ENCODE results near the gene PRPH.
"Not testable (repeated sequence)": the region's sequence is repeated elsewhere in the genome, so short reads cannot be mapped to it uniquely, and the experiment has no call there.

The PRPH gene

DNA sequence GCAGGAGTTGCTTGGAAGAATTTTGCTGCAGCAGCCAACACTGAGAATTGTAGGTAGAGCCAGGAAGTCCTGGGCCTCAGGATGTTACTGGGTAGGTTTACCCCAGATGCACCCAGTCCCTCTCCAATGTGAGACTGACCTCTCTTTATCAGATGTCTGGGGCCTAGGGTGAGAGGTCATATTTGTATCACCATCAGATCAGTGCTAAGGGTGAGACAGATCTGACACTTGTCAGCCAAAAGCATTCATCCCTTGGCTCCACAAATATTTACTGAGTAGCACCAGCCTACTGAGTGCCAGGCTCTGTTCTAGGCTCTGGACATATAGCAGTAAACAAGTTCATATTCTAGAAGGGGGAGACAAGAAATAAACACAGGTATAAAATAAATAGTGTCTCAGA, 32.4 kb downstream of the PRPH start:
- Mint-ChIP-seq H3K4me1 (peaks cover 7% of the 10 kb centered on the region), H3K9me3 (no peaks in the 10 kb centered on the region), H3K27ac (no peak overlapping the region), H3K36me3 (no peaks in the 10 kb centered on the region), H3K27me3 (peaks cover 7% of the 10 kb centered on the region), H3K4me3 (no peak overlapping the region)
- ATAC-seq (ENCODE audit: low read depth) (no peak), DNase-seq (ENCODE audit: low spot score in 2 of 2) (no peak)

GRCh38 chr12:49327887-49328286, 32.9 kb downstream of the PRPH start:
- no peak overlapping the region for H3K27ac Mint-ChIP-seq
- no peak for DNase-seq (ENCODE audit: low spot score in 2 of 2)

GRCh38 chr12:49328816-49329215, 33.9 kb downstream of the PRPH start:
- no peak overlapping the region for H3K4me3 Mint-ChIP-seq
- DNase-seq (ENCODE audit: low spot score in 2 of 2) (no peak), ATAC-seq (ENCODE audit: low read depth) (no peak)
- no peaks in the 10 kb centered on the region for H3K9me3 Mint-ChIP-seq
- no peaks in the 10 kb centered on the region for H3K36me3 Mint-ChIP-seq
- peaks cover 3% of the 10 kb centered on the region for H3K4me1 Mint-ChIP-seq
- H3K27ac Mint-ChIP-seq, result no peak overlapping the region
- H3K27me3 Mint-ChIP-seq, result peaks cover 10% of the 10 kb centered on the region

More at GRCh38 chr12:49327887-49328286, 32.9 kb downstream of the PRPH start:
- no peaks in the 10 kb centered on the region for H3K9me3 Mint-ChIP-seq
- ATAC-seq (ENCODE audit: low read depth), result no peak
- peaks cover 7% of the 10 kb centered on the region for H3K27me3 Mint-ChIP-seq
- H3K36me3 Mint-ChIP-seq, result no peaks in the 10 kb centered on the region
- no peak overlapping the region for H3K4me3 Mint-ChIP-seq
- peaks cover 6% of the 10 kb centered on the region for H3K4me1 Mint-ChIP-seq

GRCh38 chr12:49330032-49330619, 35.2 kb downstream of the PRPH start:
- Mint-ChIP-seq H3K27ac (no peak overlapping the region), H3K27me3 (peaks cover 16% of the 10 kb centered on the region), H3K4me3 (no peak overlapping the region), H3K4me1 (peaks cover 6% of the 10 kb centered on the region), H3K9me3 (no peaks in the 10 kb centered on the region), H3K36me3 (no peaks in the 10 kb centered on the region)
- ATAC-seq (ENCODE audit: low read depth) (no peak), DNase-seq (ENCODE audit: low spot score in 2 of 2) (no peak)

- no peak for ATAC-seq (ENCODE audit: low read depth)
- Mint-ChIP-seq H3K36me3 (no peaks in the 10 kb centered on the region), H3K27ac (no peak overlapping the region)
Measured at GRCh38 chr12:49330631-49331379, 35.9 kb downstream of the PRPH start.

DNA sequence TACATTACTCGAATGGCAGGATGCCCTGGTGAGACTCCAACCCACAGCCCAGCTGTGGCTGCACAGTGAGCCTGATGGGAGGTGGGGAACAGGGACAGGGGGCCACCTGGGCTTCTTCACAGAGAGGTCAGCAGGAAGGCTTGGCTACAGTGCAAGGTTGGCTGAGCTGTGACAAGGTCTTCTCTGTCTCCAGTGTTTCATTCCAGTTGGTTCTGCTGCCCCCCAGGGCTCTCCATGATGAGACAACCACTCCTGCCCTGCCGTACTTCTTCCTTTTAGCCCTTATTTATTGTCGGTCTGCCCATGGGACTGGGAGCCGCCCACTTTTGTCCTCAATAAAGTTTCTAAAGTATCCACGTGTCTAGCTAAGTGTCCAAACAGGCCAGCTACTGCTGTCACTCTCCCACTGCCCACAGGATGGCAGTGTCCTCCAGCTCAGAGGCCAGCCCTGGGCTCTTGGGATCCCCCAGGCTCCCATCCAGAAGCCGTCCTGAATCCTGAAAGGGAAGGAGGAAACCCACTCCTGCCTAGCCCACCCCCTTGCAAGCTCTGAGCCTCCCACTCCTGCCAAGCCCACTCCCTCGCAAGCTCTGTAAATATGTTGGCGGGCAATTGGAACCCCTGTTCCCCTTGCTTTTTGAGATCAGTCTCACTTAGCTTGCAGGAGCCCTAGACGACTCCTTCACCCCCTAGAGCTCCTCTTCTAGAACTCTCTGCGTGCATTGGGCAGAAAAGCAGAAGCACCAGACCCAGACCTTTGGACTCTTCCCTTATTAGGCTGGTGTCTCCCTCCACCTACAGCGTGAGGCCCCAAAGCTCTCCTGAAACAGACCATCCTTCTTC, 36.7 kb downstream of the PRPH start:
- peak; percentile 39 for ATAC-seq (ENCODE audit: low read depth)
- Mint-ChIP-seq H3K9me3 (no peaks in the 10 kb centered on the region), H3K36me3 (no peaks in the 10 kb centered on the region), H3K27ac (no peak overlapping the region), H3K4me1 (peaks cover 6% of the 10 kb centered on the region), H3K27me3 (peaks cover 22% of the 10 kb centered on the region), H3K4me3 (no peak overlapping the region)
- no peak for DNase-seq (ENCODE audit: low spot score in 2 of 2)

More at GRCh38 chr12:49330631-49331379, 35.9 kb downstream of the PRPH start:
- H3K9me3 Mint-ChIP-seq, result no peaks in the 10 kb centered on the region
- peaks cover 22% of the 10 kb centered on the region for H3K27me3 Mint-ChIP-seq
- peaks cover 6% of the 10 kb centered on the region for H3K4me1 Mint-ChIP-seq
- no peak overlapping the region for H3K4me3 Mint-ChIP-seq
- DNase-seq (ENCODE audit: low spot score in 2 of 2), result no peak

DNA sequence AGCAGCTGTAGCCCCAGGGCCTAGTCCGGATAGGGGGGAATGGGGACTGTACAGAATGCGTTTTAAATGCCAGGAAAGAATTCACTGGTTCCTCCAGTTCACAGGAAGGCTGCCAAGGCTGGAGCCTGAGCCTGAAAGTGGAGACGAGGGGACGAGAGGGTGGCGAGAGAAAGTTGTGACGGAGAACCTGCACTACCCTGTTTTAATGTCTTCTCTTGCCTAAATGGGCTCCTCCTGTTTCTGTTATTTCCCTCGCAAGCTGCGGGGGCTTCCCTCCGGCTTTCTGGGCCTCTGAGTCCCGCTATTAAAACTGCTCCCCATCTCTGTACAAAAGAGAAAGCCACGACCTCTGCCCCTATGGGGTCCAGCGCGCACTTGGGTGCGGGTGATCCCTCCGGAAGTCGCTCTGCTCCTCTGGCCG, 37.5 kb downstream of the PRPH start:
- no peak overlapping the region for H3K27ac Mint-ChIP-seq
- no peaks in the 10 kb centered on the region for H3K36me3 Mint-ChIP-seq
- H3K27me3 Mint-ChIP-seq, result peaks cover 26% of the 10 kb centered on the region
- no peaks in the 10 kb centered on the region for H3K9me3 Mint-ChIP-seq
- ATAC-seq (ENCODE audit: low read depth) (no peak), DNase-seq (ENCODE audit: low spot score in 2 of 2) (no peak)
- peaks cover 8% of the 10 kb centered on the region for H3K4me1 Mint-ChIP-seq
- no peak overlapping the region for H3K4me3 Mint-ChIP-seq

GRCh38 chr12:49332891-49333371, 38.0 kb downstream of the PRPH start:
- peaks cover 31% of the 10 kb centered on the region for H3K27me3 Mint-ChIP-seq
- H3K4me1 Mint-ChIP-seq, result peaks cover 13% of the 10 kb centered on the region
- ATAC-seq (ENCODE audit: low read depth), result no peak
- H3K9me3 Mint-ChIP-seq, result no peaks in the 10 kb centered on the region
- no peak overlapping the region for H3K27ac Mint-ChIP-seq
- no peaks in the 10 kb centered on the region for H3K36me3 Mint-ChIP-seq
- peak overlapping the region; percentile 69 for H3K4me3 Mint-ChIP-seq
- no peak for DNase-seq (ENCODE audit: low spot score in 2 of 2)

DNA sequence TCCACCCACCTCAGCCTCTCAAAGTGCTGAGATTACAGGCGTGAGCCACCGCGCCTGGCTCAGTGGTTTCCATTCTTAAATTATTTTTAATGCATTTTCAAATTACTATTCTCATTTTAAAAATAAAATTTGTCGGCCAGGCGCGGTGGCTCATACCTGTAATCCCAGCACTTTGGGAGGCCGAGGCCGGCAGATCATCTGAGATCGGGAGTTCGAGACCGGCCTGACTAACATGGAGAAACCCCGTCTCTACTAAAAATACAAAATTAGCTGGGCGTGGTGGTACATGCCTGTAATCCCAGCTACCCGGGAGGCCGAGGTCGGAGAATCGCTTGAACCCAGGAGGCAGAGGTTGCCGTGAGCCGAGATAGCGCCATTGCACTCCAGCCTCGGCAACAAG, 38.8 kb downstream of the PRPH start:
- H3K9me3 Mint-ChIP-seq; H3K27ac Mint-ChIP-seq; ATAC-seq (ENCODE audit: low read depth); H3K4me3 Mint-ChIP-seq; DNase-seq (ENCODE audit: low spot score in 2 of 2); H3K36me3 Mint-ChIP-seq: not testable (repeated sequence)
- Mint-ChIP-seq H3K4me1 (peaks cover 14% of the 10 kb centered on the region), H3K27me3 (peaks cover 31% of the 10 kb centered on the region)

DNA sequence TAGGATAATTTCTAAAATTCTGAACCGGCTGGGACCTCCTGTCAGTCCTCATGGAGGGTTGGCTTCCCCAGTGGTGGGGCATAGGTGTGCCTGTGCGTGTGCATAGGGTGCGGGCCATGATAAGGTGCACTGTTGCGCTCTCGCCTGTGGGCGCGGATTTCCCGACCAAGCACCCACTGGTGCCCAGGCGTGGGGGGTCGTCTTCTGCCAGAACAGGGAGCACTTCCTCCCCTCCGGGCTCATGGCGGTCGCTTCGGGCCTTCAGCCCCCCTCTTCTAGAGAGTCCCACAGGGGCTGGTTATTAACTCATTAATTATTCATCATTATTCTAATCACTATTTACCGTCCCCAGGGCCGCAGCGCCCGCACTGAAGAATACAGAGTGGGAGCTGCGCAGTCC, 39.3 kb downstream of the PRPH start:
- H3K27me3 Mint-ChIP-seq, result peaks cover 31% of the 10 kb centered on the region
- DNase-seq (ENCODE audit: low spot score in 2 of 2) (no peak), ATAC-seq (ENCODE audit: low read depth) (no peak)
- H3K27ac Mint-ChIP-seq, result no peak overlapping the region
- peaks cover 14% of the 10 kb centered on the region for H3K4me1 Mint-ChIP-seq
- no peaks in the 10 kb centered on the region for H3K9me3 Mint-ChIP-seq
- no peak overlapping the region for H3K4me3 Mint-ChIP-seq
- no peaks in the 10 kb centered on the region for H3K36me3 Mint-ChIP-seq

- H3K27ac Mint-ChIP-seq, result no peak overlapping the region
- no peak overlapping the region for H3K4me3 Mint-ChIP-seq
Measured at GRCh38 chr12:49334681-49335080, 39.7 kb downstream of the PRPH start.

GRCh38 chr12:49335118-49335954, 40.4 kb downstream of the PRPH start:
- Mint-ChIP-seq H3K36me3 (no peaks in the 10 kb centered on the region), H3K27me3 (peaks cover 33% of the 10 kb centered on the region), H3K9me3 (no peaks in the 10 kb centered on the region), H3K4me3 (no peak overlapping the region), H3K27ac (no peak overlapping the region), H3K4me1 (peaks cover 14% of the 10 kb centered on the region)
- ATAC-seq (ENCODE audit: low read depth) (no peak), DNase-seq (ENCODE audit: low spot score in 2 of 2) (no peak)

More at GRCh38 chr12:49334681-49335080, 39.7 kb downstream of the PRPH start:
- DNase-seq (ENCODE audit: low spot score in 2 of 2) (no peak), ATAC-seq (ENCODE audit: low read depth) (no peak)
- no peaks in the 10 kb centered on the region for H3K9me3 Mint-ChIP-seq
- no peaks in the 10 kb centered on the region for H3K36me3 Mint-ChIP-seq
- H3K4me1 Mint-ChIP-seq, result peaks cover 14% of the 10 kb centered on the region
- H3K27me3 Mint-ChIP-seq, result peaks cover 33% of the 10 kb centered on the region

DNA sequence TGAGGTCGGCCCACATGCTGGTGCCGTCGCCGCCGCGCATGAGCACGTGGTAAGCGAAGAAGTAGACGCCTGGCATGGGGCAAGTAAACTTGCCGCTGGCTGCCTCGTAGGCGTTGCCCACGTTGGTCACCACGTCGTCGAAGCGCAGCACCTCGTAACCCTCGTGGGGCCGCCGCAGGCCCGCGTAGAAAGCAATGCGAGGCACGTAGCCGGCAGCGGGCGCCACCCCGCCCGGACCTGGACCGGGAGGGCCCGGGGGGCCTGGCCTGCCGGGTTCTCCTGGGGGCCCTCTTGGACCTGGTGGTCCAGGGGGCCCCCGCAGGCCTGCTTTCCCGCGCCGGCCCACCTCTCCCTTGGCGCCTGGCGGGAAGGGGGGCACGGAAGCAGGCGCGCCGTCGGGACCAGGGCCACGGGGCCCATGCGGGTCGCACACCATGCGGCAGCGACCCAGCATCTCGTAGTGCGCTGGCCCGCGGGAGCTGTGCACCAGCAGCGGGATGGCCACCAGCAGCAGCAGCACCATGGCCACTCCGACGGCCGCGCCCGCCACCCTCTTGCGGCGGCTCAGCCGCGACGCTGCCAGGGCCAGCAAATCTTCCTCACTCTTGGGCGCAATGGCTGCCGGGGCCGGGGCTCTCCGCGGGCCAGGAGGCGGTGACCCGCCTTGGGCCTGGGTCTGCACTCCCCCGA, 41.2 kb downstream of the PRPH start:
- ATAC-seq (ENCODE audit: low read depth) (no peak), DNase-seq (ENCODE audit: low spot score in 2 of 2) (no peak)
- Mint-ChIP-seq H3K36me3 (no peaks in the 10 kb centered on the region), H3K4me3 (no peak overlapping the region), H3K27me3 (peaks cover 30% of the 10 kb centered on the region), H3K27ac (no peak overlapping the region), H3K4me1 (peaks cover 14% of the 10 kb centered on the region), H3K9me3 (no peaks in the 10 kb centered on the region)
